H1 (cell line): ENCODE results near the gene CENPP. TPM values are rescaled to one million over a fixed set of nuclear protein-coding genes. Genes with fewer than 3 reads are reported as not detected.

Experiments
- CTCF ChIA-PET: fragments of 300-600 bp; sonication (Branson Sonifier 250); formaldehyde crosslinking; loops from one replicate; lab custom pipeline; 2021; ENCODE audit not compliant: partially characterized antibody; lab: Charles Lee
- POLR2A ChIA-PET: fragments of 300-600 bp; sonication (Branson Sonifier 250); formaldehyde crosslinking; loops from one replicate; lab custom pipeline; 2021; ENCODE audit warnings: inconsistent platforms; ENCODE audit not compliant: partially characterized antibody; lab: Charles Lee
- DNase-seq, 2 experiments: peaks; one replicate each; pipeline versions ENCODE4 v3.0.0 to v3.0.0-alpha.2; 2010 to 2022; ENCODE audit warnings: low spot score in 2 of 2, low read depth in 1 of 2, mixed read lengths in 1 of 2
- FAIRE-seq: peaks from 2 replicates; lab custom pipeline; 2011; peaks lifted over from hg19 to GRCh38; lab: Jason Lieb, UNC
- H2AFZ ChIP-seq: 2 replicates; pipeline ENCODE4 v1.8.1; 2012; ENCODE audit warnings: low read length, inconsistent platforms
- H2AK5ac ChIP-seq: 2 replicates; pipeline ENCODE4 v1.6.1; 2013; ENCODE audit warnings: low read depth, low read length
- H2BK120ac ChIP-seq: replicated peaks from 2 replicates; pipeline ENCODE3; 2013; ENCODE audit warnings: low read depth, low read length, inconsistent platforms
- H2BK12ac ChIP-seq: 2 replicates; pipeline ENCODE4 v1.6.1; 2013; ENCODE audit warnings: low read depth, low read length
- H2BK15ac ChIP-seq: 2 replicates; pipeline ENCODE4 v1.6.1; 2013; ENCODE audit warnings: low read length
- H2BK20ac ChIP-seq: 2 replicates; pipeline ENCODE4 v1.6.1; 2013; ENCODE audit warnings: low read length
- H2BK5ac ChIP-seq: 2 replicates; pipeline ENCODE4 v1.6.1; 2013; ENCODE audit warnings: low read depth, low read length
- H3K14ac ChIP-seq: 2 replicates; pipeline ENCODE4 v1.6.1; 2013; ENCODE audit warnings: inconsistent platforms; ENCODE audit not compliant: insufficient read length
- H3K18ac ChIP-seq: 2 replicates; pipeline ENCODE4 v1.6.1; 2013; ENCODE audit warnings: low read length; ENCODE audit errors: extremely low read depth
- H3K23ac ChIP-seq: 2 replicates; pipeline ENCODE4 v1.6.1; 2013; ENCODE audit warnings: inconsistent platforms; ENCODE audit not compliant: insufficient read length
- H3K23me2 ChIP-seq: 2 replicates; pipeline ENCODE4 v1.6.1; 2013; ENCODE audit warnings: low read depth, low read length
- H3K27ac ChIP-seq: 2 replicates; pipeline ENCODE4 v1.6.1; 2011; ENCODE audit warnings: low read depth, low read length, inconsistent platforms
- H3K27me3 ChIP-seq, 4 experiments: replicated peaks in 1 of 4; 1 replicate in 1 of 4; 2 replicates in 3 of 4; pipeline versions ENCODE4 v1.6.1 to v1.8.1; 2011 to 2013; ENCODE audit warnings: low read length in 3 of 4, mild to moderate bottlenecking in 3 of 4, inconsistent platforms in 2 of 4, mixed read lengths in 2 of 4, moderate library complexity in 1 of 4; ENCODE audit not compliant: control insufficient read depth in 3 of 4, insufficient read depth in 3 of 4; ENCODE audit errors: extremely low read depth in 1 of 4
- H3K36me3 ChIP-seq, 4 experiments: 2 replicates each; pipeline versions ENCODE4 v1.6.1 to v1.8.1; 2011 to 2013; ENCODE audit warnings: mild to moderate bottlenecking in 4 of 4, low read length in 3 of 4, moderate library complexity in 2 of 4, control low read depth in 1 of 4, inconsistent platforms in 1 of 4; ENCODE audit not compliant: insufficient read depth in 4 of 4, control insufficient read depth in 2 of 4
- H3K4ac ChIP-seq: replicated peaks from 2 replicates; pipeline ENCODE3; 2013; ENCODE audit warnings: low read length, low read depth, mixed read lengths, inconsistent platforms; ENCODE audit not compliant: insufficient read length
- H3K4me1 ChIP-seq, 4 experiments: replicated peaks in 1 of 4; 1 replicate in 1 of 4; 2 replicates in 3 of 4; pipeline versions ENCODE4 v1.6.1 to v1.8.1; 2011 to 2013; ENCODE audit warnings: low read length in 3 of 4, inconsistent platforms in 2 of 4, mixed read lengths in 1 of 4; ENCODE audit not compliant: insufficient read depth in 4 of 4, control insufficient read depth in 3 of 4
- H3K4me2 ChIP-seq, 2 experiments: 2 replicates each; pipeline versions ENCODE4 v1.6.1 to v1.8.1; 2011 to 2013; ENCODE audit warnings: low read depth in 2 of 2, low read length in 2 of 2, control low read depth in 1 of 2, inconsistent platforms in 1 of 2, mild to moderate bottlenecking in 1 of 2; ENCODE audit not compliant: insufficient read depth in 1 of 2
- H3K4me3 ChIP-seq, 4 experiments: fragments of 200-600, 300-600 bp in 1 of 4; sonication (generic), shearing (Covaris generic), sonication (Bioruptor Twin) in 1 of 4; 2 replicates each; pipeline versions ENCODE4 v1.5.1 to v1.8.1; 2011 to 2016; ENCODE audit warnings: low read length in 4 of 4, low read depth in 3 of 4, control low read depth in 2 of 4, inconsistent platforms in 2 of 4, mild to moderate bottlenecking in 2 of 4, mixed read lengths in 1 of 4, moderate library complexity in 1 of 4; ENCODE audit not compliant: insufficient read depth in 2 of 4; ENCODE audit errors: extremely low read depth in 1 of 4
- H3K56ac ChIP-seq: replicated peaks from 2 replicates; pipeline ENCODE3; 2013; ENCODE audit warnings: low read depth, mild to moderate bottlenecking, mixed read lengths, low read length, inconsistent platforms; ENCODE audit not compliant: insufficient read length
- H3K79me1 ChIP-seq: 2 replicates; pipeline ENCODE4 v1.6.1; 2013; ENCODE audit warnings: low read depth, low read length, control low read depth
- H3K79me2 ChIP-seq, 2 experiments: 2 replicates each; pipeline versions ENCODE4 v1.6.1 to v1.8.1; 2012 to 2013; ENCODE audit warnings: low read length in 2 of 2, mild to moderate bottlenecking in 2 of 2, inconsistent platforms in 1 of 2; ENCODE audit not compliant: insufficient read depth in 2 of 2, control insufficient read depth in 1 of 2
- H3K9ac ChIP-seq, 4 experiments: replicated peaks in 1 of 4; 1 replicate in 1 of 4; 2 replicates in 3 of 4; pipeline versions ENCODE4 v1.6.1 to v1.8.1; 2011 to 2013; ENCODE audit warnings: low read depth in 3 of 4, low read length in 3 of 4, control low read depth in 2 of 4, mild to moderate bottlenecking in 2 of 4, moderate library complexity in 2 of 4, inconsistent platforms in 1 of 4; ENCODE audit errors: extremely low read depth in 1 of 4
- H3K9me3 ChIP-seq, 2 experiments: 2 replicates each; pipeline versions ENCODE4 v1.6.1 to v1.8.1; 2012 to 2013; ENCODE audit warnings: mild to moderate bottlenecking in 2 of 2, moderate library complexity in 2 of 2, control low read depth in 1 of 2, inconsistent platforms in 1 of 2, low read depth in 1 of 2, low read length in 1 of 2, mixed read lengths in 1 of 2; ENCODE audit not compliant: insufficient read depth in 2 of 2
- H4K20me1 ChIP-seq, 2 experiments: replicated peaks in 1 of 2; 2 replicates each; pipeline versions ENCODE3 to v1.8.1; 2011 to 2013; ENCODE audit warnings: inconsistent platforms in 2 of 2, low read length in 2 of 2, mild to moderate bottlenecking in 1 of 2; ENCODE audit not compliant: insufficient read depth in 2 of 2, control insufficient read depth in 1 of 2
- H4K5ac ChIP-seq: 2 replicates; pipeline ENCODE4 v1.6.1; 2013; ENCODE audit warnings: low read length, low read depth, mixed read lengths, inconsistent platforms; ENCODE audit not compliant: insufficient read length
- H4K8ac ChIP-seq: 2 replicates; pipeline ENCODE4 v1.8.0; 2013; ENCODE audit warnings: mild to moderate bottlenecking, moderate library complexity, low read length, inconsistent platforms; ENCODE audit not compliant: insufficient read depth; ENCODE audit errors: extremely low read depth
- H4K91ac ChIP-seq: replicated peaks from 2 replicates; pipeline ENCODE3; 2013; ENCODE audit warnings: low read length, mixed read lengths, inconsistent platforms; ENCODE audit not compliant: insufficient read length
- BRCA1 ChIP-seq: IDR thresholded peaks from 2 replicates; pipeline ENCODE4 v1.6.1; 2012; ENCODE audit warnings: low read depth, low read length, improper control_type of control experiment
- CBX5 ChIP-seq: fragments of 300-800, 300-1000 bp; sonication (generic); IDR thresholded peaks from 2 replicates; pipeline ENCODE4 v1.7.1; 2016; ENCODE audit warnings: antibody characterized with exemption, low read length, low read depth
- POLR2AphosphoS5 ChIP-seq: IDR thresholded peaks from 2 replicates; pipeline ENCODE4 v1.6.1; 2011; ENCODE audit warnings: low read depth, low read length
- TAF1 ChIP-seq: IDR thresholded peaks from 2 replicates; pipeline ENCODE4 v1.6.1; 2011; ENCODE audit warnings: mild to moderate bottlenecking, low read depth, low read length
- TEAD4 ChIP-seq: IDR thresholded peaks from 2 replicates; pipeline ENCODE4 v1.6.1; 2012; ENCODE audit warnings: low read depth, low read length, inconsistent platforms, mixed read lengths
- WGBS, 2 experiments: shearing (Covaris generic) in 1 of 2; methylation state at CpG; one replicate each; pipeline versions ENCODE4 v1.1.6 to v1.1.7; 2013 to 2015; ENCODE audit warnings: low lambda C conversion rate in 2 of 2, mixed read lengths in 2 of 2, inconsistent platforms in 1 of 2, low coverage in 1 of 2, missing lambda C conversion rate in 1 of 2; ENCODE audit not compliant: insufficient replicate concordance in 2 of 2, insufficient coverage in 1 of 2, insufficient read length in 1 of 2; ENCODE audit errors: extremely low coverage in 1 of 2, missing lambda C conversion rate in 1 of 2; 5-methylcytosine and 5-hydroxymethylcytosine counted together
- polyA plus RNA-seq, 7 experiments: library from polyadenylated mRNA; depleted of rRNA in 3 of 7; stranded (reverse) in 5 of 7; unstranded in 2 of 7; fragments of >200 nt in 5 of 7; fragments of 200-250 nt in 2 of 7; gene quantifications; 1 replicate in 5 of 7; 2 replicates in 1 of 7; 4 replicates in 1 of 7; pipeline versions ENCODE4 v1.2.1 to v1.2.3, GENCODE V29; 2011 to 2013; ENCODE audit warnings: missing spikeins in 2 of 7, mixed read lengths in 2 of 7
- total RNA-seq: library from RNA; stranded (reverse); fragmentation: NEBNext Ultra II Directional; extraction: Animal tissue kit (Norgen Biotek cat#: 25700); gene quantifications from 2 replicates; pipeline ENCODE4 v1.2.1, GENCODE V29; 2021

The CENPP gene
- total and polyA plus RNA-seq, 2 of the 8 experiments (the other 6 are each of a cell fraction or from before 2014, with no cell fraction given) = 2.7 to 10.8 TPM

DNA sequence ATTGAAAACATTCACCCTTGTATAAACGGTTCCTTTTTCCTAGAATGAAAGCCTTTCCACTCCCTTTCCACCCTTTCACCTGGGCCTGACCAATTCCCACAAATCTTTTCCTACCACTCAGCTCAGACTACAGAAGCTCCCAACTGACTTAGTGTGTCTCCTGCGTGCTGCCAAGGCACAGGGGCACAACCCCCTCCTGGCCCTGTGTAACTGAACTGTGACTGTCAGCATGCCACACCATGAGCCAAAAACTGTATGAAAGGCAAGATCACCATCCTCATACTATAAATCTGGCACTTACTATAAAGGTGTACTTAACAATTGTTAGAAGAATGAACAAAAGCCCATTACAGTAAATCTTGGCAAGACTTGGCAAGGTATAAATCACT, 12.1 kb upstream of the CENPP start:
- POLR2A ChIA-PET = interaction anchor here (0.7 to 1.5 kb wide), 6 partner anchors 11 to 312 kb away, joined by 3 to 6 read pairs (median 4); partner anchors contain the start of gene NOL8
- no peak overlapping the region for H3K4me3 ChIP-seq
- H3K27ac ChIP-seq = no peak overlapping the region

More for the DNA sequence above, 12.1 kb upstream of the CENPP start:
- Histone ChIP-seq H4K8ac (no peak overlapping the region), H2BK120ac (no peak overlapping the region), H2AK5ac (no peak overlapping the region), H3K56ac (no peak overlapping the region), H3K27me3 (no peaks in the 10 kb centered on the region), H4K91ac (no peak overlapping the region), H3K4me1 (no peaks in the 10 kb centered on the region), H3K79me2 (peaks cover 0 to 6% of the 10 kb centered on the region in 2 experiments; a peak in 2 of 4 replicates), H2BK20ac (no peak overlapping the region), H3K23ac (no peak overlapping the region), H3K9me3 (no peaks in the 10 kb centered on the region), H2AFZ (no peak overlapping the region), H3K4me2 (no peak overlapping the region), H2BK5ac (no peak overlapping the region), H3K23me2 (no peaks in the 10 kb centered on the region), H3K18ac (no peak overlapping the region), H3K36me3 (peaks cover 24 to 63% (median 39%) of the 10 kb centered on the region in 4 experiments), H3K14ac (no peak overlapping the region), H2BK12ac (no peak overlapping the region), H3K9ac (no peak overlapping the region), H3K4ac (no peak overlapping the region), H4K20me1 (peaks cover 0 to 2% of the 10 kb centered on the region in 2 experiments), H4K5ac (no peak overlapping the region), H3K79me1 (no peaks in the 10 kb centered on the region), H2BK15ac (no peak overlapping the region)
- TF ChIP-seq POLR2AphosphoS5 = no peak
- TF ChIP-seq BRCA1 = no peak
- TF ChIP-seq TAF1 = no peak
- no peak for TF ChIP-seq CBX5
- no peak for TF ChIP-seq TEAD4
- CTCF ChIA-PET = interaction anchor here (1.7 to 2.0 kb wide), 2 partner anchors 11 to 70 kb away, joined by 4 to 6 read pairs; no protein-coding TSS in a partner anchor
- FAIRE-seq (no peak), DNase-seq (no peak)
- 90% methylated on average over 2 of the region's 2 CpGs; no CpG with 5 or more reads in 1 of the 2 experiments for WGBS, 2 experiments
